Type B pancreatic cell (in vitro differentiated cells): Measurements from ENCODE around the gene WNK2. TPM values are rescaled to one million over a fixed set of nuclear protein-coding genes. Genes with fewer than 3 reads are reported as not detected.

ENCODE experiments used
- DNase-seq: peaks from one replicate; pipeline ENCODE4 v3.0.0; 2021; ENCODE audit warnings: mixed read lengths; ENCODE audit not compliant: unreplicated experiment; ENCODE audit errors: extremely low spot score
- H3K27ac Mint-ChIP-seq: 2 replicates; pipeline ENCODE4 v1.8.0; 2021; ENCODE audit warnings: mild to moderate bottlenecking, mixed read lengths
- H3K27me3 Mint-ChIP-seq: 2 replicates; pipeline ENCODE4 v1.8.0; 2021; ENCODE audit warnings: mixed read lengths
- H3K36me3 Mint-ChIP-seq: 2 replicates; pipeline ENCODE4 v1.8.0; 2021; ENCODE audit warnings: mixed read lengths
- H3K4me1 Mint-ChIP-seq: one replicate; pipeline ENCODE4 v1.8.0; 2021; ENCODE audit warnings: mixed read lengths; ENCODE audit not compliant: unreplicated experiment
- H3K4me3 Mint-ChIP-seq: 2 replicates; pipeline ENCODE4 v1.8.0; 2021; ENCODE audit warnings: mild to moderate bottlenecking, mixed read lengths
- H3K9me3 Mint-ChIP-seq: 2 replicates; pipeline ENCODE4 v1.8.0; 2021; ENCODE audit warnings: mixed read lengths
- total RNA-seq: library from RNA; stranded (reverse); gene quantifications from 2 replicates; pipeline ENCODE4 v1.2.1, GENCODE V29; 2021; ENCODE audit warnings: low replicate concordance
- TF ChIP-seq, protein P1 (sequence below): fragments of 200-600 bp; sonication (generic); conservative IDR thresholded peaks from 2 replicates; pipeline ENCODE4 v1.5.0; 2021; ENCODE audit warnings: antibody characterized with exemption, mild to moderate bottlenecking

Gene WNK2
- total RNA-seq, 1 donor from 2014 or later = 75.5 TPM

DNA sequence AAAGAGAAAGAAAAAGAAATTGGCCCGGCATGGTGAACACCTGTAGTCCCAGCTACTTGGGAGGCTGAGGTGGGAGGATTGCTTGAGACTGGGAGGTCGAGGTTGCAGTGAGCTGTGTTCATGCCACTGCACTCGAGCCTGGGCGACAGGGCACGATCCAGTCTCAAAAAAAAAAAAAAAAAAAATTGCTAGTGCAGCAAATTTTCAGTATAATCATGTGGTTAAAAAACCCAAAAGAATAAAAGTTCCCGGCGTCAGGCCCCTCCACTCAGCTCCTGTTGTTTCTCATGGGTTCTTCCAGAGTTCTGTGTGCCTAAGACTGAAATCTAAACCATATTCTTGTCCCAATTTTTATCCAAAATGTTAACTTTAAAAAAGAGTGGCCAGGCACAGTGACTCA lies 49.1 kb downstream of the WNK2 start:
- TF ChIP-seq, protein P1, sequence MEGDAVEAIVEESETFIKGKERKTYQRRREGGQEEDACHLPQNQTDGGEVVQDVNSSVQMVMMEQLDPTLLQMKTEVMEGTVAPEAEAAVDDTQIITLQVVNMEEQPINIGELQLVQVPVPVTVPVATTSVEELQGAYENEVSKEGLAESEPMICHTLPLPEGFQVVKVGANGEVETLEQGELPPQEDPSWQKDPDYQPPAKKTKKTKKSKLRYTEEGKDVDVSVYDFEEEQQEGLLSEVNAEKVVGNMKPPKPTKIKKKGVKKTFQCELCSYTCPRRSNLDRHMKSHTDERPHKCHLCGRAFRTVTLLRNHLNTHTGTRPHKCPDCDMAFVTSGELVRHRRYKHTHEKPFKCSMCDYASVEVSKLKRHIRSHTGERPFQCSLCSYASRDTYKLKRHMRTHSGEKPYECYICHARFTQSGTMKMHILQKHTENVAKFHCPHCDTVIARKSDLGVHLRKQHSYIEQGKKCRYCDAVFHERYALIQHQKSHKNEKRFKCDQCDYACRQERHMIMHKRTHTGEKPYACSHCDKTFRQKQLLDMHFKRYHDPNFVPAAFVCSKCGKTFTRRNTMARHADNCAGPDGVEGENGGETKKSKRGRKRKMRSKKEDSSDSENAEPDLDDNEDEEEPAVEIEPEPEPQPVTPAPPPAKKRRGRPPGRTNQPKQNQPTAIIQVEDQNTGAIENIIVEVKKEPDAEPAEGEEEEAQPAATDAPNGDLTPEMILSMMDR = no peak
- Mint-ChIP-seq H3K9me3 (no peaks in the 10 kb centered on the region), H3K4me1 (peaks cover 32% of the 10 kb centered on the region), H3K27ac (no peak overlapping the region), H3K4me3 (no peak overlapping the region), H3K36me3 (no peaks in the 10 kb centered on the region), H3K27me3 (no peaks in the 10 kb centered on the region)
- no peak for DNase-seq

DNA sequence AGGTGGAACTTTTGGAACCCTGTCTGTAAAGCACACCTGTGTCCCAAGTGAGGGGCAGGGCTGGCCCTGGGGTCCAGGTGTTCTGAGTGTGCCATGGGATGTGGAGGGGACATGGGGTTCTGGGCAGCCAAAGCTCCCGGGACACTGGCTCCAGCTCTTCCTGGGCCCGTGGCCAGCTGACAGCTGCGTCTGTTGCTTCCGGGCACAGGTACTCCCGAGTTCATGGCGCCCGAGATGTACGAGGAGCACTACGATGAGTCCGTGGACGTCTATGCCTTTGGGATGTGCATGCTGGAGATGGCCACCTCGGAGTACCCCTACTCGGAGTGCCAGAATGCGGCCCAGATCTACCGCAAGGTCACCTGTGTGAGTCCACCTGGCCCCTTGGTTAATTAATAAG lies 50.7 kb downstream of the WNK2 start:
- Mint-ChIP-seq H3K9me3 (no peaks in the 10 kb centered on the region), H3K36me3 (no peaks in the 10 kb centered on the region), H3K4me1 (peaks cover 26% of the 10 kb centered on the region), H3K4me3 (no peak overlapping the region), H3K27ac (no peak overlapping the region), H3K27me3 (no peaks in the 10 kb centered on the region)
- no peak for DNase-seq
- TF ChIP-seq, protein P1 = no peak

DNA sequence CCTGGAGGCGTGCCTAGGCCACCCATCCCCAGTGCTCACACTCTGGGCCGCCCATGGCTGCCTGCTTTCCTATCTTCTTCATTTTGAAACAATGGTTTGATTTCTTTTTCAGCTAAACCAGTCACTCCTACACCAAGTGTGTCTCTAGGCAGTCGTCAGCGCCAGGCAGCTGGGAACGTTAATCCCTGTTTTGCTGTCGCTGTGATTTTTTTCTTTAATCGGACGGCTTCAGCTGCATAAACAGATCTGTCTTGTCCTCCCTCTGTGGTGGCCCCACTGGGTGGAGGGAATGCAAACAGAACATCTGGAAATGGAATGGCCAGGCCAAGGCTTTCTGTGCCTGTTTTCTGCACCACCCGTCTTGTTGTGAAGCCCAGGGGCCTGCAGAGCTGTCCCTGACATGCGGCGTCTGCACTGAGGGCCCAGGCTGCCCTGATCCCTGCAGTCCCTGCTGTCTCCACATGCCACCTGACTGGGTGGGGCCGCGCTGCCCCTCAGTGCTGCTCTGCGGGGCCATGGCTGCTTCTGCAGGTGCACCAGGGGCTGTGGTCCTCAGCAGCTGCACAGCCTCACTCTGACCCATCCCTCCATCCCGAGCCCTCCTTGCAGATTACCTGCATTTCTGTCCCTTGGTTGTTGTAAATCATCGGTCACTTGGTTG lies 51.5 kb downstream of the WNK2 start:
- Mint-ChIP-seq H3K4me1 (peaks cover 26% of the 10 kb centered on the region), H3K9me3 (no peaks in the 10 kb centered on the region), H3K4me3 (no peak overlapping the region), H3K36me3 (no peaks in the 10 kb centered on the region), H3K27me3 (no peaks in the 10 kb centered on the region), H3K27ac (no peak overlapping the region)
- DNase-seq = no peak
- TF ChIP-seq, protein P1 = no peak

DNA sequence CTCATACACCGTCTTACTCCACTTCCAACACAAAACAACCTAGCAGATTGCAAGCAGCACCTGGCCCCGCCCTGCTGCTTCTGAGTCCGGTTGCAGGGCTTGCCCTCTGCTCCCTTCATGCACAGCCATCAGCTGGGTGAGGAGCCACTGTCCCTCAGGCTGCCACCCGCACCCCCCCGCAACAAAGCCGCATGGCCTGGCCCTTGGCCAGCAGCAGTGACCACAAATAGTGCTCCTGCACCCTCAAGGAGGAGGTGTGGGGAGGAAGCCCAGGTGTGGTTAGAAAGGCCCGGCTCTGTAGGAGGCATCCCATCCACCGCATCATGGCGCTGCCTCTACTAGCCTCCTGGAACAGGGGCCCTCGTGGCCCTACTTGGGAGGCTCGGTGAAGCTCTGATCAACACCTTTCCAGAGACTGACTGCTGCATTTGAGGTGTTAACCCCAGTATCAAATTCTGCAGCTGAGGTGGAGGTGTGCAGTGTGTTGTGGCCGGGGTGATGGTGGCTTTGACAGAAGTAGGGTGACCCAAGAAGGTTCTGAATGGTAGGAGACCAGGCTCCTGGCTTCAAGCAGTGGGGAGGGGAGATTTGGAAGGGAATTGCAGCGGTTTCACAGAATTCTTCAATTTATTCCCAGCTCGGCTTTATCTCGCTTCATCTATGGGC lies 52.7 kb downstream of the WNK2 start:
- no peak for DNase-seq
- no peaks in the 10 kb centered on the region for H3K27me3 Mint-ChIP-seq
- H3K36me3 Mint-ChIP-seq = no peaks in the 10 kb centered on the region
- no peaks in the 10 kb centered on the region for H3K9me3 Mint-ChIP-seq
- no peak overlapping the region for H3K4me3 Mint-ChIP-seq
- TF ChIP-seq, protein P1 = no peak
- H3K4me1 Mint-ChIP-seq = peaks cover 26% of the 10 kb centered on the region
- H3K27ac Mint-ChIP-seq = no peak overlapping the region

DNA sequence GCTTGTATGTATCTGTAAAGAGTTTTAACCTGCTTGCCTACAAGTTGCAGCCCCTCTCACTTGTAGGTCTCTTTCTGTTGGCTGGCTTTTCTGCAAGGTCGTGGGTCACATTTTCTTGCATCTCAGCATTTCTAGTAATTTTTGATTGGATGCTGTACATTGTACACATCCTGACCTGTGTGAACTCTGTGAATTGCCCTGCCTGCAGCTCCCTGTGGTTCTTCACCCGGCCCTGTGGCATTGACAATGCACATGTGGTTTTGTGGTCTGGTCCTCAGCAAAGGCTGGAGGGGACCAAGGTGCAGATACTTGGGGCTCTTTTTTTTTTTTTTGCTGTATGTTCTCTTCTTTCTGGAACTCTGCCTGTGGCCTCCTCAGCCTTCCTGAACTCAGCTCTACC lies 53.6 kb downstream of the WNK2 start:
- Mint-ChIP-seq H3K27me3 (no peaks in the 10 kb centered on the region), H3K27ac (no peak overlapping the region), H3K36me3 (no peaks in the 10 kb centered on the region), H3K9me3 (no peaks in the 10 kb centered on the region), H3K4me3 (no peak overlapping the region), H3K4me1 (peaks cover 28% of the 10 kb centered on the region)
- TF ChIP-seq, protein P1 = no peak
- DNase-seq = no peak
